ENCODE results near the gene ASCC1. TPM values are rescaled to one million over a fixed set of nuclear protein-coding genes. Genes with fewer than 3 reads are reported as not detected.

Gene ASCC1
- total and polyA plus RNA-seq, 2 of the 4 experiments (the other 2 are of a cell fraction) = 15.9 to 21.0 TPM

DNA sequence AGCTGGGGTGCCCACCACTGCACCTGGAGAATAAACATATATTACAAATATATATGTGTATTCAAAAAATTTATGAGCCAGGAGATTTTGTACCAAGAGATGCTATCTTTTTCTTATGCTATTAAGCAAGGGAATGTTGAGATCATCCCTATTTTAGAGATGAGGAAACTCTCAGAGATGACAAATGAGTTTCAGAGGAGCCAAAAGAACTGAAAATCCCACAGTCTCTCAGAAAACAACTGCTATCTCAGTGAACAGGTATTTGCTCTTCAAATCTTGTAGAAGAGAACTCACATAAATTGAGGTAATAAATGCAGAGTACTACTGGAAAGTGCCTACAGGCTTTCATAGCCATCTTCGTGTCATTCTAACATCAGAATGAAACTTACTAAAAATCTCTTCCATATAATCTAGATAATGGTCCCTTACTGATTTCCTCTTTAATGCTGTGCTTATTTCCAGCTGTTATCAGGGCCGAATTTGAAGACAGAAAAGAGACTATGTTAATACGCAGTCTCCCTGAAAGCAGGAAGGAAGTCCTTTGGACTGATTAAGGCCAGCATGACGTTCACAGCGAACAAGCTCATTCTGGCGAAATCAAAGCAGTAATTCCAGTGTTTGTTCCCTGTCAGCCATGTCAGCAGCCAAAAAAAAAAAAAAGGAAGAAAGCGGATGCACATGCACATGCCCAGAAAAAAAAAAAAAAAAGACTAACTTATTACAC lies 29.7 kb downstream of the ASCC1 start:
- dilution Hi-C loops (cut with HindIII; ENCODE audit: low sequenced_read_pairs, unreplicated experiment) = no loop called here
- Histone ChIP-seq H3K9ac (ENCODE audit: low read depth, low read length) (no peak overlapping the region), H4K5ac (ENCODE audit: low read depth, low read length) (no peak overlapping the region), H3K56ac (ENCODE audit: extremely low read depth, insufficient read depth, low read length) (no peak overlapping the region), H3K4ac (ENCODE audit: low read depth, low read length) (no peak overlapping the region), H3K79me1 (ENCODE audit: low read depth in 1 of 2, low read length in 2 of 2) (0 out of 4 replicates have a peak, but pooled peaks cover 0 to 4% of the 10 kb centered on the region in 2 experiments), H4K91ac (ENCODE audit: insufficient read depth, low read depth, low read length) (no peak overlapping the region), H3K18ac (ENCODE audit: low read depth, low read length) (no peak overlapping the region), H2AK5ac (ENCODE audit: low read depth, low read length) (no peak overlapping the region), H3K23ac (ENCODE audit: low read depth, low read length) (no peak overlapping the region), H2BK5ac (ENCODE audit: low read depth, low read length, poor library complexity, severe bottlenecking) (no peak overlapping the region), H4K8ac (ENCODE audit: low read depth in 2 of 2, low read length in 2 of 2) (peak overlapping the region in 1 of 2 experiments; percentile 37; a peak in 1 of 4 replicates), H3K14ac (replicated peaks; ENCODE audit: low read depth, low read length) (no peak overlapping the region), H3K4me1 (ENCODE audit: control insufficient read depth, insufficient read depth, low read length) (no peaks in the 10 kb centered on the region), H3K27ac (ENCODE audit: insufficient read depth, low read length) (no peak overlapping the region), H2BK20ac (ENCODE audit: low read depth, low read length) (no peak overlapping the region), H3K4me3 (ENCODE audit: insufficient read depth, low read depth, low read length) (no peak overlapping the region), H2BK120ac (ENCODE audit: low read depth, low read length) (no peak overlapping the region), H2AFZ (replicated peaks; ENCODE audit: low read length, poor library complexity) (no peak overlapping the region), H2BK15ac (ENCODE audit: low read depth, low read length) (no peak overlapping the region), H3K9me1 (ENCODE audit: insufficient read depth, low read length) (no peaks in the 10 kb centered on the region), H3K9me3 (ENCODE audit: control insufficient read depth, insufficient read depth, low read length) (peaks cover 2% of the 10 kb centered on the region; the same call in 1 of the 2 replicates), H4K20me1 (ENCODE audit: insufficient read depth, low read length) (no peaks in the 10 kb centered on the region), H3K27me3 (ENCODE audit: control insufficient read depth, insufficient read depth, low read length) (no peaks in the 10 kb centered on the region), H3K36me3 (ENCODE audit: control insufficient read depth, insufficient read depth, low read length) (peaks cover 7% of the 10 kb centered on the region), H3K4me2 (ENCODE audit: low read depth, low read length) (peak overlapping the region; percentile 41; the same call in 1 of the 2 replicates), H2AK9ac (replicated peaks; ENCODE audit: low read depth, low read length, poor library complexity) (no peak overlapping the region)
- WGBS, 2 experiments (ENCODE audit: extremely low coverage in 2 of 2, insufficient read length in 1 of 2) = 83% methylated on average over 3 of the region's 7 CpGs; no CpG with 5 or more reads in 1 of the 2 experiments
- ChIA-PET POLR2A (ENCODE audit: unreplicated experiment) (no interaction called here), CTCF (interaction anchor here (1.0 kb wide), 1 partner anchor 11 kb away, joined by 3 read pairs; no protein-coding TSS in a partner anchor)
- in situ Hi-C loops (cut with MboI; ENCODE audit: low sequenced_read_pairs) = no loop called here
- no peak for ATAC-seq (ENCODE audit: low read depth)
- no TSS peak for BruUV-seq (replicated peaks)
- peak; percentile 41 for DNase-seq
- intact Hi-C loops (cut with micrococcal nuclease) = no loop called here
- no peak for TF ChIP-seq CHD1 (IDR thresholded peaks at IDR 0.05; ENCODE audit: low read depth, low read length)
- no peak for TF ChIP-seq CEBPB (IDR thresholded peaks at IDR 0.05; ENCODE audit: low read depth, low read length)
- TF ChIP-seq BHLHE40 (IDR thresholded peaks at IDR 0.05; ENCODE audit: low read depth, low read length) = no peak
- no peak for TF ChIP-seq FOS (IDR thresholded peaks at IDR 0.05; ENCODE audit: low read depth, low read length)
- no peak for TF ChIP-seq MXI1 (IDR thresholded peaks at IDR 0.05; ENCODE audit: borderline replicate concordance, low read depth, low read length)
- TF ChIP-seq, protein P1, sequence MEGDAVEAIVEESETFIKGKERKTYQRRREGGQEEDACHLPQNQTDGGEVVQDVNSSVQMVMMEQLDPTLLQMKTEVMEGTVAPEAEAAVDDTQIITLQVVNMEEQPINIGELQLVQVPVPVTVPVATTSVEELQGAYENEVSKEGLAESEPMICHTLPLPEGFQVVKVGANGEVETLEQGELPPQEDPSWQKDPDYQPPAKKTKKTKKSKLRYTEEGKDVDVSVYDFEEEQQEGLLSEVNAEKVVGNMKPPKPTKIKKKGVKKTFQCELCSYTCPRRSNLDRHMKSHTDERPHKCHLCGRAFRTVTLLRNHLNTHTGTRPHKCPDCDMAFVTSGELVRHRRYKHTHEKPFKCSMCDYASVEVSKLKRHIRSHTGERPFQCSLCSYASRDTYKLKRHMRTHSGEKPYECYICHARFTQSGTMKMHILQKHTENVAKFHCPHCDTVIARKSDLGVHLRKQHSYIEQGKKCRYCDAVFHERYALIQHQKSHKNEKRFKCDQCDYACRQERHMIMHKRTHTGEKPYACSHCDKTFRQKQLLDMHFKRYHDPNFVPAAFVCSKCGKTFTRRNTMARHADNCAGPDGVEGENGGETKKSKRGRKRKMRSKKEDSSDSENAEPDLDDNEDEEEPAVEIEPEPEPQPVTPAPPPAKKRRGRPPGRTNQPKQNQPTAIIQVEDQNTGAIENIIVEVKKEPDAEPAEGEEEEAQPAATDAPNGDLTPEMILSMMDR (conservative IDR thresholded peaks at IDR 0.05; ENCODE audit: low read depth, low read length) = no peak
- no peak for TF ChIP-seq MAZ (IDR thresholded peaks at IDR 0.05; ENCODE audit: borderline replicate concordance, low read depth, low read length)
- no peak for TF ChIP-seq RCOR1 (IDR thresholded peaks at IDR 0.05; ENCODE audit: insufficient replicate concordance, low read length)
- TF ChIP-seq RFX5 (IDR thresholded peaks at IDR 0.05; ENCODE audit: low read depth, low read length) = no peak
- no peak for TF ChIP-seq MAFK (IDR thresholded peaks at IDR 0.05; ENCODE audit: low read depth, low read length)
- TF ChIP-seq SMC3 (IDR thresholded peaks at IDR 0.05; ENCODE audit: low read depth, low read length) = no peak
- TF ChIP-seq NFE2L2 (IDR thresholded peaks at IDR 0.05; ENCODE audit: low read depth, low read length) = no peak
- TF ChIP-seq POLR2A (IDR thresholded peaks at IDR 0.05; ENCODE audit: low read depth, low read length) = no peak
- no peak for TF ChIP-seq USF2 (IDR thresholded peaks at IDR 0.05; ENCODE audit: low read depth, low read length)

Data from IMR-90 (cell line).